HG03280 (cell line): ENCODE data around the gene SRSF8.
"Not testable (repeated sequence)": the region's sequence is repeated elsewhere in the genome, so short reads cannot be mapped to it uniquely, and the experiment has no call there.

ENCODE experiments used
- ATAC-seq: cut with Tn5 transposase; IDR thresholded peaks from one replicate; pipeline ENCODE4 v1.9.1; 2021; ENCODE audit warnings: mild to moderate bottlenecking, moderate library complexity; ENCODE audit not compliant: unreplicated experiment

Gene SRSF8

DNA sequence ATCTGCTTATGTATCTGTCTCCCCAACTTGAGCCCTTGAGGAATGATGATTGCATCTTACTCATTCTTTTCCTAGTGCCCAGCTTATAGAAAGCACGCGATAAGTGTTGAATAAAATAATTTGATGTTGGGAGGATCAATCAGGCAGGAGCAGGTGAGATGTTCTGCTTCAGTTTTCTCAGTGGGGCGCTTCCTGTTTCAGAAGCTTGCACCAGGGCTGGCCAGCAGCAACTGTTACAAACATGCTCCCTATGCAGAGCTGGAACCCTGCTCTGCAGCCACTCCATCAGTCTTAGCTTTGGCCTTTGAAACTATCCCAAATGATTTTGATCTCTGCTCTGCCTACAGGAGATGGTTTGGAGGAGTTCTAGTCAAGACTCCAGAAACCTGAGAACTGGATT, 26.8 kb downstream of the SRSF8 start:
- no peak for ATAC-seq

DNA sequence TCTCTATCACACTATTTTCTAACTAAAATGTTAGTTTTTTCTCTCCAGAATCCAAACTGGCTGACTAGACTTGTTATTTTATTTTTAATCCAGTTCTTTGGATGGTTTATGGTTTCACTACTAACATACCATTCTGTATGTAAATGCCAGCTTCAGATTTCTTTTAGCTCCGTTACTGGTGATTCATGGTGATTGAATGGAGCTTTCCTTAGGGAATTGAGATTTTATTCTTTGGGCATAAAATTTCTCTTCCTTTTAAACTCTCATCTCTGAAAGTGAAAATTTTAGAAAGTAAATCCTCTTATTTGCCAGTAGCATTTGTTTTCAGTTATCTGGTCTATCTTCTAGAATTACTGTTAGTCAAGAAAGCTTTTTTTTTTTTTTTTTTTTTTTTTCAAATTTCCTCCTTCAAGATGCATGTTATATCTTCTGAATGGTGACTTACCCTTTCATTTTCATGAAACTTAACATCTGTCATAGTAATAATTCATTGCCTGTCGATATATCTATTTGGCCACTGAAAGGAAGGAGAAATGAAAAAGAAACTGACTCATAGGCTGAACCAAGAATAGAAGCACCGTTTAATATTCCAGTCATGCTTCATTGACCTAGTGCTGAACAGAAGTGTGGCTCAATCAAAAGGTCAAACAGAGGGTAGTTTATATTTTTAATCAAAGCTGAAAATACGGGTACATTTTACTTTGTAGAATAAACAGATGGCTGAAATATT, 29.3 kb downstream of the SRSF8 start:
- ATAC-seq, result peak; percentile 79

DNA sequence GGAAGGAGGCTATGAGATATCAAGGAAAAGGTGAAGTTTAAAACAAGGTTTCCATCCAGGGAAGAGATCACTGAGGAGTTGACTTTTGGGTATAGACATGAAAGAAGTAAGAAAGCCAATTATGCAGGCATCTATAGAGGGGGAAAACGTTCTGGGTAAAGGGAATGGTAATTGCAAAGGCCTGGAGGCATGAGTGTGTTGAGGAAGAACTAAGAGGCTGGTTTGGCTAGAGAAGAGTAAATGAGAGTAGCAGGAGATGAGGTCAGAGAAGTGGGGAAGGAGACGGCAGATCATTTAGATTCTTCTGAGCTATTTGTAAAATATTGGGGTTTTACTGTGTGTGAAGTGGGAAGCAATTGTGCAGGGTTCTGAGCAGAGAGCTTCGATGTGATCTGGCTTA, 30.5 kb downstream of the SRSF8 start:
- no peak for ATAC-seq

DNA sequence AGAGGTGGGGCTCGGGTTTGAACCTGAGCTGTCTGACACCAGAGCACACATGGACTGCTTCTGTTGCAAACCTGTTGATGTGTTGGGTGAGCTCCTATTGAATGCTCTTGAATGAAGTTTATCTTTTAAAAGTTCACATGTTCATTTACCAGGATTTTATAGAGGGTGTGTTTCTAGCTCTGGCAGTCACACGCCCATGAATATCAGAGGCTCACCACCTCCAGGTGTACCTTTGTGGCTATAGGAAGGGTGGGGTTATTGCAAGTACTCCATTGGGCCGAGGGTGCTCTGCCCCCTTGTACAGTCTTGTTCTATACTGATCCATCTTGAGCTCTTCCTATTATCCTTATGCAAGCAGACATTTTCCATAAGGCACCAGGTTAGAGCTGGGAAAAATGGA, 32.1 kb downstream of the SRSF8 start:
- ATAC-seq, result no peak

DNA sequence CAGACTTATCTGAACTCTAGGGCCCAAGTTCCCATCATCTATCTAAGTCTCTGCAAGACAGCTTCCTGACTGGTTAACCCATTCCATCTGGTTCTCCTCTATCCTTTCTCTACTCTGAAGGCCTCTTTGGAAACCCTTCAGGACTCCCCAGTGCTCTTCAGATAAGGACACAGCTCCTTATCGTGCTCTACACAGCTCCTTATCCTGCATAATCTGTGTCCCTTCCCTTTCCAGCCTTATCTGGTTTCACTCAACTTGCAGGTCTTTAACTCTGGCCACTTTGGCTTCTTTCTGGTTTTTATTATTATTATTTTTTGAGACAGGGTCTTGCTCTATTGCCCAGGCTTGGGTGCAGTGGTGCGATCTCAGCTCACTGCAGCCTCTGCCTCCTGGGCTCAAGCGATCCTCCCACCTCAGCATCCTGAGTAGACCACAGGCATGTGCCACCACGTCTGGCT, 33.5 kb downstream of the SRSF8 start:
- no peak for ATAC-seq

DNA sequence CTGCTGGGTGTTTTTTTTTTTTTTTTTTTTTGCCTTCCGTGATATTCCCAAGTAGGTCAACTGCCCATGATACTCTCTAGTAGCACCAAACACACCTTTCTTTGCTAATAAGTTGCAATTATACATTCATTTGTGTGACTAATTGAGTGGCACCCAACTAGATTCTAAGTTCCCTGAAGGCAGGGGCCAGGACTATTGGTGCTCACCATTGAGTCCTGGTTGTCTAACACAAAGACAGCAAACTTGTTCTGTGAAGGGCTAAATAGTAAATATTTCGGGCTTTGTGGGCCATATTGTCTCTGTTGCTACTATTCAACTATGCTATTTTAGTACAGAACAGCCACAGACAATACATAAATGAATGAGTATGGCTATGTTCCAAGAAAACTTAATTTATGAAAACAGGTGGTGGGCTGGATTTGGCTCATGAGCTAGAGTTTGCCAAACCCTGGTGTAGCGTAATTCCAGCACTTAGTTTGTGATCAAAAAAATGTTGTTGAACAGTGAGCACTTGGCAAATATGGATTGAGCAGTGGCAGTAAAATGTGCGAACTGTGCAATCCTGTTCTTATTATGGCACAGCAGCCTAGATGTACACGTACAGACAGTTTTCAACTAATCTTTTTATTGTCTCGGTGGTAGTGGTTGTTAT, 34.3 kb downstream of the SRSF8 start:
- no peak for ATAC-seq

- no peak for ATAC-seq
Observed at GRCh38 chr11:95101935-95102334, 35.2 kb downstream of the SRSF8 start.

DNA sequence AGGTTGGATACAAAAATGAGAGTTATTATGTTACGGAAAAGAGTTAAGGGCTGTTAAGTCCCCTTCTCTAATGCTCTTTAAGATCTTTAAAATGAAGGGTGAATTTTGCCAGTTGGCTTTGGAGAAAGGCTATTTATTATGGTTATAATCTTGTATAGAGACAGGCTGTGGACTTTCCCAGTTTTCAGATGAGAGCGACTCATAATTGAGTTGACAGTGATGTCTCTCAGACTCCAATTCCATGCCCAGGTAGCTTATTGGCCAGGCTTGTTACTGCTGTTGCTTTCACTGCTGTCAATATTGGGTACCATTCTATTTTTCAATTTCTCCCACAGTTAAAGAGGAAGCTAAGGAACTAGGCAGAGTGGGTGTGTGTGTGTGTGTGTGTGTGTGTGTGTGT, 36.0 kb downstream of the SRSF8 start:
- no peak for ATAC-seq

GRCh38 chr11:95103701-95104100, 37.0 kb downstream of the SRSF8 start:
- no peak for ATAC-seq

- ATAC-seq, result no peak
Observed at GRCh38 chr11:95104121-95104830, 37.6 kb downstream of the SRSF8 start.

GRCh38 chr11:95104856-95105255, 38.1 kb downstream of the SRSF8 start:
- no peak for ATAC-seq

- ATAC-seq, result no peak
Observed at GRCh38 chr11:95108159-95108611, 41.5 kb downstream of the SRSF8 start.

- ATAC-seq, result no peak
Observed at GRCh38 chr11:95108671-95109551, 42.2 kb downstream of the SRSF8 start.

- not testable (repeated sequence) for ATAC-seq
Observed at GRCh38 chr11:95111471-95111870, 44.8 kb downstream of the SRSF8 start.

- ATAC-seq, result no peak
Observed at GRCh38 chr11:95111923-95112540, 45.3 kb downstream of the SRSF8 start.

DNA sequence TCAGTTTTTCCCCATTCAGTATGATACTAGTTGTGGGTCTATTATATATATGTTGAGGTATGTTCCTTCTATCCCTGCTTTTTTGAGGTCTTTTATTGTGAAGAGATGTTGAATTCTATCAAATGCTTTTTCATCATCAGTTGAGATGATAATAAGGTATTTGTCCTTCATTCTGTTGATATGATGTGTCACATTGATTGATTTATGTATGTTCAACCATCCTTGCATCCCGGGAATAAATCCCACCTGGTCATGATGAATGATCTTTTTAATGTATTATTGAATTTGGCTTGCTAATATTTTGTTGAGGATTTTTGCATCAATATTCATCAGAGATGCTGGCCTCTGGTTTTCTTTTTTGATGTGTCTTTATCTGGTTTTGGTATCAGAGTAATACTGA, 48.9 kb downstream of the SRSF8 start:
- no peak for ATAC-seq

GRCh38 chr11:95119361-95120060, 52.8 kb downstream of the SRSF8 start:
- ATAC-seq, result no peak
